Pons (tissue), 1 donor: ENCODE measurements around the gene TNFRSF14.

ENCODE experiments used
- DNase-seq: peaks from one replicate; pipeline ENCODE4 v3.0.0-alpha.2; 2016; ENCODE audit warnings: low spot score

The TNFRSF14 gene

DNA sequence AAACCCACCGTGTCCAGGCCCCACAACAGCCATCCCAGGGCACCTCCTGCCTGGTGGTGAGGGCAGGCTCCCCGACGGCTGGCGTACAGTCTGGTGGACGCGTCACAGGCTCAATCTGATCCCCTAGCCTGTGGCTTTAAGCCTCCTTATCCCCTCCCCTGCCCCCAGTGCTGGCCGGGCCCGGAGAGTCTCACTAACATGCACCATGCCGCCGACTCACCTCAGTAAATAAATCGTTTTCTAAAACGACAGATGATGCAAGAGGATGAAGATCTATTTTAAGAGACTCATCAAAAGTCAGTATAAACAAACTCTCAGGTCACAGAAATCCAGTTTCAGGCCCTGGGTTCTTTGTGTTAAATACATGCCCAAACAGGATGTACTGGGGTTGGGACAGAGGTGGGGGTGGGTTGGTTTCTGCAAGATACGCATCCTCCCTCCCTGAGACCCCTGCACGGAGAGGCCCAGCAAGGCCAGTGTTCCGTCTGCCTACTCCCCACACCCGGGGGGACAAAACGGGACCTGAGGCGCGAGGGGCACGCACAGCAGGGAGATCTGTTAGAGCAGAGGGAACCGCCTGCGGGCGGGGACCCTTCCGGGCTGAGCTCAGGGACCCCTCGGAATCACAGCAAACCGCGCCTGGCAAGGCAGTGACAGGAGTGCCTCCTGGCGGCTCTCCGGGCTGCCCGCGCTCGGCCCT is 32.8 kb upstream of the TNFRSF14 start:
- DNase-seq = no peak

DNA sequence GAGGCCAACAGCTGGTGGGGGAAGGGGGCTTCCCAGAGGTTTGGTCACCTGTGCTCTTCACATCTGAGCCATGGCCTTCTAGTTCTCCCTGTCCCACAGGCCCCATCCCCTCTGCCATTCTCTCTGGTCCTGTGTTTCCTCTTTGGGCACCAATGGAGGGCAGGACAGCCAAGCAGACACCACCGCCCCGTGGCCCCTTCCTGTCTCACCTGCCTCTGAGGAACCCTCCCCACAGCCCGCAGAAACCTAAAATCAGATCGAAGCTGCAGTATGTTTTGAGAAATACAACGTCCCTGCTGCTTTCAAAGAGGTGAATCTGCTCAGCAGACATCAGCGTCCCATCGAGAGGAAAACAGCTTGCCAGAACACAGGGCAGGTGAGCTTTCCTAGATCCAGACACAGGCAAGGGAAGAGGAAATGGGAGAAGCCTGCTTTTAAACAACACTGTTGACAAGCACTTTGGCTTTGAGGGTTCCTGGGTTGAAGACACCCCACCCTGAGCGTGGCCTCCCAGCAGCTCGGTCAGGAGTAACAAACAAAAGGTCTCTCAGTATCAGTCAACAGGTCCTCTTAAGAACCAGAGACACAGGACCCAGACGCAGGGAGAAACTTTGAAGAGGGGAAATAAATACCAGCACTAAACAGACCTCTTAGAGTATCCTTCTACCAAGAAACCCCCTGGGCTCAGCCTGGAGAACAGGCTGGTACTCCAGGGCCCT is 32.1 kb upstream of the TNFRSF14 start:
- DNase-seq = no peak

DNA sequence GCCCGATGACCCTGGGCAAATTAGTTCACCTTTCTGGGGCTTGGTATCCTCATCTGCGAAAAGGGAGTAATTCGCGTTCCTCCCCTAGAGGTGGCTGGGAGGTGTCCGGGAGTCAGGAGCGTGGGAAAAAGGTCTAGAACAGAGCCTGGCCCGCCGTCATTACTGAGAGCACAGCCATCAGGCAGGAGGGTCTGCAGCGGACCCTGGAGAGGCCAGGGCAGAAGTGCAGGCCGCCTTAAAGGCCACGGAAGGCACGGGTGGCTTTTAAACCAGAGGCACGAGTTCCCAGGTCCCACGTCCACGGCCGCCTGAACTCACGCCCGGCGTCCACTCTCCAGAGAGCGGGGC is 30.6 kb upstream of the TNFRSF14 start:
- DNase-seq = no peak

DNA sequence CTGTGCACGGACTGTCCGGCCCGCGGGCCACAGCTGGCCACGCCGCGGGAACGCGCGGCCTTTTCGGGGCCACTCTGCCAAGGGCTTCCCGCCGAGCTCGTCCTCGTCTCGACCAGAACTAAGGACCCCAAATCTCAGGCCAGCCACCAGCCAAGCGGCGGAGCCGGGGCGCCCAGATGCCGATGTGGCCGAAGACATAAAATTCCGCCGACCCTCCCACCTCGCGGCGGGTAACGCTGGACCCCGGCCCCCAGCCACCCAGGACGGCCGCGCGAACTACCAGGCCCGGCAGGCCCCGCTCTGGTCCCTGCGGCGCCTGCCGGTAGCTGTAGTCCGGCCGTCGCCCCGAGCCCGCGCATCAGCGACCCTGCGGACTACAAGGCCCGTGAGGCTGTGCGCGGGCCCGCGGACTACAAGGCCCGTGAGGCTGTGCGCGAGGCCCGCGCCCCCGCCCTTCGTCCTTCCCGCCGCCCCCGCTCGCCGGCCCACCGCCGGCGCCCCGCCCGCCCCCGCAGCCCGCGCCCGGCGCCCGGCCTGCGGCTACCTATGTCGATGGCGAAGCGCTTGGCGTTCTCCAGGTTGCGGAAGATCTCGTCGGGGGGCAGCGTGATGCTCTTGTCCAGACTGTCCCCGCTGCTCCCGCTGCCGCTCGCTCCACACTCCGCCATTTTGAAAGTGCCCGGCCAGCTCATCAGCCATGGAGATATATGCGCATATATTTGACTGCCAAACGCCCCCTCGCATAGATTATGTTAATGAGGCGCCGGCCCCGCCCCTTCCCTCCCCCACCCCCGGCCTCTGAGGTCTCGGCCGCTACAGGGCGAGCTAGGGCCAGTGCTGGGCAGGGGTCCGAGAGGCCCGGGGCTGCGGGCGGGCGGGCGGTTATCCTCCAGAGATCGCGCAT is 30.0 kb upstream of the TNFRSF14 start, which contains the start of gene PANK4:
PANK4 (minus strand) TSS at position 677 of the 904 bp plus-strand sequence; CDS start at position 668, 9 bp downstream.
- peak; percentile 92 for DNase-seq

DNA sequence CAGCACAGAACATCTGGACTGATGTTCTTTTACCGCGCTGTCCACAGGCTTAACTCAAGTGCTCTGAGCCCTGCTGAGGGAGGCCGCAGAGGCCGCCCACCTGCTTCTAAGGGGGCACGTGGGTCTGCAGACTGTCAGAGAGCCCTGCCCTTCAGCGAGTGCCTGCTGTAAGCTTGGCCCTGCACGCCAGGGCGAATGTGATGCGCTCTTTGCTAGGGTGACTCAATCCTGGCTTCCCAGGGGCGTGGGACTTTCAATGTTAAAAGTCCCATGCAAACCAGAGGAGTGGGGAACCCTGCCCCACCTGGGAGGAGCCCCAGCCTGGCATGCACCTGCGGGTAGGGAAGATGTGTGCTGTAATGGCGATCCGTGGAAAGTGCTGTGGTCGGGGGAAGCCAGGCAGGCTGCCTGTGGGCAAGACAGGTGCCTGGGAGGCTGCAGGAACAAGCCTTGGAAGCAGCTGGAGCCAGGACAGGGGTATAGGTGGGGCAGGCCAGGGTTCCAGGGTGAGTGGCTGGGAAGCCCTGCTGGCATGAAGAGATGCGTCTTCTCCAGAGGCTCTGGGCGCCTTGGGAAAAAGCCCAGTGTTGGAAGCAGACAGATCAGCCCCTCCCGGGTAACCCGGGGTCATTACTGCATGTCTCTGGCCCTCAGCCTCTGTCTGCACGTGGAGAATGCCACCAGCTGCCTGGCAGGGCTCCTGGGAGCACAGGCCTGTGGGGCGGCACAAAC is 29.2 kb upstream of the TNFRSF14 start:
- peak; percentile 63 for DNase-seq

GRCh38 chr1:2527556-2527860 is 28.7 kb upstream of the TNFRSF14 start:
- DNase-seq = no peak

- DNase-seq = peak; percentile 41
Observed at GRCh38 chr1:2528016-2528415, 28.2 kb upstream of the TNFRSF14 start.

DNA sequence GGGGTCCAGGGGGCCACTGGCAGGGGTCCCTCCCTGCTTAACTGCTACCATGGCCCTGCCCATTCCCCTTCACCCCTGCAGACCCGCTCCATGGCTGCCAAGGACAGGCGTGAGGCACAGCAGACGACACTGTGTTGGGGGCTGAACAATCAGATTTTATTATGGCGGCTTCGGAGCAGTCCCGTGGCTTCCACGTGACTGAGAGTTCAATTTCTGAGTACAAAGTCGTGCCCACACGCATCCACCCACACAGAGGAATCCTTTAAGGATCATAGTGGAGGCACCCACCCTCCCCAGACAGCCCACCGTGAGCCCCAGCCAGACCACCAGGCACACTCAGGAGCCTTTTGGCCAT is 27.6 kb upstream of the TNFRSF14 start:
- no peak for DNase-seq

DNA sequence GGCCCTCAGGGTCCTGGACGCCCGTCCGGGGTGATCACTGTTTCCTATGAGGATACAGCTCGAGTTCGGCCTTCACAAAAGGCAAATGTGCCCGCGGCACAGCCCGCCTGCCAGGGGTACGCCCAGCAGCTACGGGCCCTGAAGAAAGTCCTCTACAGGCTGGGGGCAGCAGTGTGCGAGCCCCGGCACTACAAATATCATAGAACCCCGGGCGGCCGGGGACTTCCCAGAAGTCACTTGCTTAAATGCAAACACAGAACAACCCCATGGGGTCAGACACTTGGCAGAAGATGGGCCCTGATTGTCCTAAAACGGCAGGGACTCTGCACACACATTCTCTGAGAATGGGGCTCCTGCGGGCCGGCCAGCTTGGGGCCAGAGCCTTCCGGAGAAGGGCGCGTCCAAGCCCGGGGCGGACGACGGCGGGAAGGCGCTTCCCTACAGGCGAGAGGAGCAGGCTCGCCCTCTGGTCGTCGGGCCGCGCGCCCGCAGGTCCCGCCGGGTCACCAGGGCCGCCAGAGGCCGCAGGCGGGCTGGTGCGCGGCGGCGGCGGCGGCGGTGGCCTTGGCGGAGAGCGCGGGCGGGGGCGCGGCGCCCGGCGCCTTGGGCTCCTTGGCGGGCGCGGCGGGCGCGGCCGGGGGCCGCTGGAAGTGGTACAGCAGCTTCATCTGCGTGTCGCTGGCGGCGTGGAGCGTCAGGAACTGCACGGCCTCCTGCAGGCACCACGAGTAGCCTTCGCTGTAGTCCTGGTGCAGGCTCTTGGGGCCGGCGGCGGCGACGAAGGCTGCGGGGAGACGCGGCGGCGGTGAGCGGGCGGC is 27.0 kb upstream of the TNFRSF14 start:
- DNase-seq = no peak

- no peak for DNase-seq
Observed at GRCh38 chr1:2529784-2530512, 26.2 kb upstream of the TNFRSF14 start, which contains the start of gene HES5. Gene HES5 (minus strand): TSS chr1:2530263. CDS start chr1:2530164, 99 bp downstream.

- no peak for DNase-seq
Observed at GRCh38 chr1:2530513-2531361, 25.4 kb upstream of the TNFRSF14 start.

GRCh38 chr1:2532485-2533160 is 23.5 kb upstream of the TNFRSF14 start:
- DNase-seq = no peak

DNA sequence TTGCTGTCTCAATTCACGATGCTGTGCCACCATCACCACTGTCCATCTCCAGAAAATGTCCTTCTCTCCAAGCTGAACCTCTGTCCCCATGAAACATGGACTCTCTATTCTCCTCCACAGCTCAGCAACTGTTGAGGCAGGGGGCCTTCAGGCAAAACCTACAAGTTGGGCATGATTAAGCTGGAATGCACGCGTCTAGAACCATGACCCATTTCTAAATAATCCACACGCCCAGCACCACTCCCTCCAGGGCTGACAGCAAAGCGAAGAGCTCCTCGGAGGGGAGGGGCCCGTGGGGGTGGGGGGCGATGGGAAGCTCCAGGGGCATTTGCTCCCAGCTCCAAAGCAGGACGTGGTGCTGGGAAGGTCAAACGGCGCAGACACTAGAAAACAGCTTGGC is 22.8 kb upstream of the TNFRSF14 start:
- DNase-seq = no peak

DNA sequence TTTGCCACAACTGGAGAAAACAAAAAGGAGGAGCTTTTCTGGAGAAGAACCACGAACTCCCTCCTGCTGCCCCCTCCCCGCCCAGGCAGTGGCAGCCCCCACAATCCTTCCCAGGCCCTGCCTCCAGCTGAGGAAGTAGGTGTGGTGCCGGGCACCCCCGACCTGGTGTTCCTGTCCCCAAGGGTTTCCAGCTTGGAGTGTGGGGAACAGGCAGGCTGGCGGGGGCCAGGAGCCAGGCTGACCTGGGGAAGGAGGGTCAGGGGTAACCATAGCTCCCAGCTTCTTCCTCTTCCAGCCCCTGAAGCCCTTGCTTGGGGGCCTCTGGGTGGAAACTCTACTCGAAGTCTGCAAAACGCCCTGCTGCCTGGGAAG is 21.9 kb upstream of the TNFRSF14 start:
- DNase-seq = no peak

- DNase-seq = no peak
Observed at GRCh38 chr1:2534687-2535441, 21.3 kb upstream of the TNFRSF14 start.

DNA sequence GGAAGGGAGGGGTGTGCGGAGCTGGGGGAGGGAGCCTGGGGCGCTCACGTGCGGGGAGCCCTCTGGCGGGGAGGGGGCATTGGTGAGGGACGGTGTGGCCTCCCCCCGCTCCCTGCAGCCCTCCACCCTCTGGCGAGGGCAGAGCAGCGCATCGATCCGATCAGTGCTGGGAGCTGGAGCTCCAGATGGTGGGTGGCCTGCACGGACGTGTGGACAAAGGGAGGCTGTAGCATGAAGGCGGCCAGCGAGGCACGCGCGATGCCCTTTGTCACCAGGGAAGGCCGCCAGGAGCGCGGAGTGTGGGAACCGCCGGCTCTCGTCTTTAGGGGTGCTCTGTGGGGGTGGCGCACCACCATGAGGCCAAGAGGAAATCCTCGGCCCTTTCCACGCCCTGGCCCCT is 20.7 kb upstream of the TNFRSF14 start:
- no peak for DNase-seq

GRCh38 chr1:2535981-2536380 is 20.2 kb upstream of the TNFRSF14 start:
- no peak for DNase-seq

- no peak for DNase-seq
Observed at GRCh38 chr1:2537784-2538115, 18.4 kb upstream of the TNFRSF14 start.
